Mesenchymal stem cell (in vitro differentiated cells and primary cell): ENCODE results near the gene DDAH2.

ENCODE experiments used
- DNase-seq: peaks from one replicate; pipeline ENCODE4 v3.0.0-alpha.2; 2013
- H2AFZ ChIP-seq: one replicate; pipeline ENCODE4 v1.6.1; 2013; ENCODE audit warnings: low read depth, mild to moderate bottlenecking, control low read depth, inconsistent platforms, low read length, moderate library complexity
- H2AK5ac ChIP-seq: 2 replicates; pipeline ENCODE4 v1.6.1; 2013; ENCODE audit warnings: low read length, moderate library complexity, mild to moderate bottlenecking, inconsistent platforms; ENCODE audit not compliant: severe bottlenecking
- H2BK120ac ChIP-seq: one replicate; pipeline ENCODE4 v1.6.1; 2013; ENCODE audit warnings: low read depth, mild to moderate bottlenecking, inconsistent platforms, low read length, moderate library complexity
- H2BK12ac ChIP-seq, 2 experiments: one replicate each; pipeline ENCODE4 v1.6.1; 2013; ENCODE audit warnings: inconsistent platforms in 2 of 2, low read length in 2 of 2, mild to moderate bottlenecking in 2 of 2, moderate library complexity in 2 of 2, control low read depth in 1 of 2
- H2BK15ac ChIP-seq: one replicate; pipeline ENCODE4 v1.6.1; 2013; ENCODE audit warnings: mild to moderate bottlenecking, low read depth, inconsistent platforms; ENCODE audit not compliant: poor library complexity, severe bottlenecking
- H2BK5ac ChIP-seq: 2 replicates; pipeline ENCODE4 v1.6.1; 2013; ENCODE audit warnings: low read depth, mild to moderate bottlenecking, low read length, control low read depth, inconsistent platforms; ENCODE audit not compliant: poor library complexity, severe bottlenecking
- H3K14ac ChIP-seq, 2 experiments: one replicate each; pipeline ENCODE4 v1.6.1; 2013; ENCODE audit warnings: inconsistent platforms in 2 of 2, low read length in 2 of 2, control low read depth in 1 of 2, mild to moderate bottlenecking in 1 of 2, moderate library complexity in 1 of 2
- H3K18ac ChIP-seq, 2 experiments: one replicate each; pipeline ENCODE4 v1.6.1; 2013; ENCODE audit warnings: inconsistent platforms in 2 of 2, low read length in 2 of 2, control low read depth in 1 of 2, low read depth in 1 of 2, mild to moderate bottlenecking in 1 of 2
- H3K23ac ChIP-seq, 2 experiments: one replicate each; pipeline ENCODE4 v1.6.1; 2013; ENCODE audit warnings: inconsistent platforms in 2 of 2, low read length in 2 of 2, mild to moderate bottlenecking in 2 of 2, moderate library complexity in 2 of 2, control low read depth in 1 of 2
- H3K27ac ChIP-seq: 2 replicates; pipeline ENCODE4 v1.5.1; 2013; ENCODE audit warnings: mild to moderate bottlenecking, moderate library complexity, low read length, control low read depth, inconsistent platforms; ENCODE audit not compliant: poor library complexity, severe bottlenecking
- H3K27me3 ChIP-seq, 2 experiments: 2 replicates each; pipeline versions ENCODE4 v1.6.1 to v1.7.0; 2013; ENCODE audit warnings: low read length in 2 of 2, mild to moderate bottlenecking in 2 of 2, moderate library complexity in 2 of 2, control low read depth in 1 of 2, inconsistent platforms in 1 of 2; ENCODE audit not compliant: control insufficient read depth in 1 of 2, insufficient read depth in 1 of 2
- H3K36me3 ChIP-seq, 2 experiments: 2 replicates each; pipeline versions ENCODE4 v1.6.1 to v1.7.0; 2013; ENCODE audit warnings: low read length in 2 of 2, control low read depth in 1 of 2, inconsistent platforms in 1 of 2, low read depth in 1 of 2, mild to moderate bottlenecking in 1 of 2; ENCODE audit not compliant: insufficient read depth in 2 of 2, control insufficient read depth in 1 of 2
- H3K4ac ChIP-seq, 2 experiments: one replicate each; pipeline ENCODE4 v1.6.1; 2013; ENCODE audit warnings: inconsistent platforms in 2 of 2, low read length in 2 of 2, mild to moderate bottlenecking in 2 of 2, moderate library complexity in 2 of 2, control low read depth in 1 of 2, low read depth in 1 of 2
- H3K4me1 ChIP-seq: 2 replicates; pipeline ENCODE4 v1.6.1; 2013; ENCODE audit warnings: low read depth, low read length, control low read depth; ENCODE audit not compliant: control insufficient read depth, insufficient read depth
- H3K4me2 ChIP-seq: 2 replicates; pipeline ENCODE4 v1.6.1; 2013; ENCODE audit warnings: low read length, mild to moderate bottlenecking, inconsistent platforms; ENCODE audit not compliant: poor library complexity, severe bottlenecking
- H3K4me3 ChIP-seq, 2 experiments: 2 replicates each; pipeline versions ENCODE4 v1.5.1 to v1.7.0; 2013; ENCODE audit warnings: low read length in 2 of 2, mild to moderate bottlenecking in 2 of 2, control low read depth in 1 of 2, low read depth in 1 of 2; ENCODE audit not compliant: insufficient read depth in 1 of 2
- H3K79me1 ChIP-seq: replicated peaks from 2 replicates; pipeline ENCODE4 v1.6.1; 2013; ENCODE audit warnings: mild to moderate bottlenecking, control low read depth, low read length, inconsistent platforms; ENCODE audit not compliant: poor library complexity, severe bottlenecking
- H3K9ac ChIP-seq: 2 replicates; pipeline ENCODE4 v1.7.0; 2013; ENCODE audit warnings: mild to moderate bottlenecking, low read length, moderate library complexity
- H3K9me3 ChIP-seq: 2 replicates; pipeline ENCODE4 v1.7.0; 2013; ENCODE audit warnings: mild to moderate bottlenecking, low read length; ENCODE audit not compliant: control insufficient read depth
- H4K8ac ChIP-seq: one replicate; pipeline ENCODE4 v1.6.1; 2013; ENCODE audit warnings: inconsistent platforms, mild to moderate bottlenecking, low read length, moderate library complexity
- H4K91ac ChIP-seq: one replicate; pipeline ENCODE4 v1.6.1; 2013; ENCODE audit warnings: mild to moderate bottlenecking, low read length, inconsistent platforms
- WGBS: methylation state at CpG from one replicate; pipeline ENCODE4 v1.1.7; 2013; ENCODE audit warnings: mixed read lengths; 5-methylcytosine and 5-hydroxymethylcytosine counted together

DDAH2 gene

GRCh38 chr6:31720196-31720770 is 8.8 kb downstream of the DDAH2 start:
- Histone ChIP-seq H3K79me1 (no peaks in the 10 kb centered on the region), H3K4me1 (no peaks in the 10 kb centered on the region), H2AFZ (no peak overlapping the region), H2BK120ac (no peak overlapping the region), H3K36me3 (peaks cover 0 to 15% of the 10 kb centered on the region in 2 experiments), H3K27me3 (peaks cover 0 to 13% of the 10 kb centered on the region in 2 experiments), H3K27ac (no peak overlapping the region), H4K91ac (no peak overlapping the region), H2BK5ac (no peak overlapping the region), H3K4me2 (no peak overlapping the region), H3K23ac (no peak overlapping the region), H3K9me3 (no peaks in the 10 kb centered on the region), H3K14ac (peak overlapping the region in 1 of 2 experiments; percentile 11), H3K18ac (no peak overlapping the region), H3K4ac (no peak overlapping the region), H2BK12ac (no peak overlapping the region), H3K9ac (no peak overlapping the region), H2BK15ac (no peak overlapping the region), H3K4me3 (no peak overlapping the region), H2AK5ac (no peak overlapping the region), H4K8ac (no peak overlapping the region)
- no peak for DNase-seq
- WGBS = 95% methylated on average over 5 of the region's 5 CpGs

GRCh38 chr6:31719001-31719400 is 10.1 kb downstream of the DDAH2 start:
- H2BK15ac ChIP-seq = no peak overlapping the region
- no peak overlapping the region for H2AK5ac ChIP-seq
- peaks cover 0 to 6% of the 10 kb centered on the region in 2 experiments for H3K36me3 ChIP-seq
- H3K23ac ChIP-seq = no peak overlapping the region
- no peak overlapping the region for H3K4me3 ChIP-seq
- H3K4ac ChIP-seq = no peak overlapping the region
- peaks cover 6 to 21% of the 10 kb centered on the region in 2 experiments for H3K27me3 ChIP-seq
- no peaks in the 10 kb centered on the region for H3K79me1 ChIP-seq
- no peak overlapping the region for H3K4me2 ChIP-seq
- 79% methylated on average over 5 of the region's 6 CpGs for WGBS
- H2AFZ ChIP-seq = no peak overlapping the region
- H3K9ac ChIP-seq = no peak overlapping the region
- no peak for DNase-seq
- H3K4me1 ChIP-seq = no peaks in the 10 kb centered on the region
- no peaks in the 10 kb centered on the region for H3K9me3 ChIP-seq
- H2BK12ac ChIP-seq = no peak overlapping the region
- H2BK120ac ChIP-seq = no peak overlapping the region
- no peak overlapping the region for H2BK5ac ChIP-seq
- H4K8ac ChIP-seq = no peak overlapping the region
- H3K14ac ChIP-seq = no peak overlapping the region
- no peak overlapping the region for H3K18ac ChIP-seq
- no peak overlapping the region for H4K91ac ChIP-seq
- no peak overlapping the region for H3K27ac ChIP-seq

GRCh38 chr6:31718265-31718664 is 10.8 kb downstream of the DDAH2 start:
- H2BK5ac ChIP-seq = no peak overlapping the region
- no peak overlapping the region for H4K8ac ChIP-seq
- 100% methylated on average over 1 of the region's 1 CpG for WGBS
- no peak overlapping the region for H3K14ac ChIP-seq
- H3K27ac ChIP-seq = no peak overlapping the region
- H3K4ac ChIP-seq = no peak overlapping the region
- no peaks in the 10 kb centered on the region for H3K9me3 ChIP-seq
- no peak overlapping the region for H3K23ac ChIP-seq
- DNase-seq = no peak
- H3K36me3 ChIP-seq = no peaks in the 10 kb centered on the region
- peak overlapping the region; percentile 16 for H4K91ac ChIP-seq
- no peak overlapping the region for H2AK5ac ChIP-seq
- H3K79me1 ChIP-seq = no peaks in the 10 kb centered on the region
- H3K4me3 ChIP-seq = no peak overlapping the region
- H3K27me3 ChIP-seq = peaks cover 10 to 29% of the 10 kb centered on the region in 2 experiments
- no peak overlapping the region for H3K4me2 ChIP-seq
- no peak overlapping the region for H2BK15ac ChIP-seq
- H3K18ac ChIP-seq = no peak overlapping the region
- no peak overlapping the region for H2BK120ac ChIP-seq
- peaks cover 4% of the 10 kb centered on the region for H3K4me1 ChIP-seq
- H3K9ac ChIP-seq = no peak overlapping the region
- H2AFZ ChIP-seq = no peak overlapping the region
- peak overlapping the region in 1 of 2 experiments; percentile 7 for H2BK12ac ChIP-seq

- 75% methylated on average over 8 of the region's 10 CpGs for WGBS
- Histone ChIP-seq H3K4me1 (peaks cover 4% of the 10 kb centered on the region), H2BK5ac (no peak overlapping the region), H3K14ac (no peak overlapping the region), H2AK5ac (no peak overlapping the region), H2BK120ac (no peak overlapping the region), H3K4me2 (no peak overlapping the region), H3K4me3 (no peak overlapping the region), H3K27me3 (peaks cover 12 to 29% of the 10 kb centered on the region in 2 experiments), H2BK12ac (no peak overlapping the region), H3K4ac (no peak overlapping the region), H2AFZ (no peak overlapping the region), H3K36me3 (no peaks in the 10 kb centered on the region), H4K91ac (no peak overlapping the region), H3K27ac (no peak overlapping the region), H3K9ac (no peak overlapping the region), H3K18ac (no peak overlapping the region), H3K9me3 (no peaks in the 10 kb centered on the region), H2BK15ac (no peak overlapping the region), H3K79me1 (no peaks in the 10 kb centered on the region), H3K23ac (no peak overlapping the region), H4K8ac (no peak overlapping the region)
- no peak for DNase-seq
Observed at GRCh38 chr6:31717499-31718222, 11.4 kb downstream of the DDAH2 start.
